ENCODE results near the gene PIK3AP1. TPM values are rescaled to one million over a fixed set of nuclear protein-coding genes. Genes with fewer than 3 reads are reported as not detected.

The PIK3AP1 gene
- total RNA-seq, 1 experiment from 2014 or later = 4.3 TPM

- Mint-ChIP-seq H3K36me3 (peaks cover 9% of the 10 kb centered on the region), H3K9me3 (peaks cover 10% of the 10 kb centered on the region), H3K4me3 (no peak overlapping the region), H3K27ac (no peak overlapping the region), H3K27me3 (ENCODE audit: low read depth) (no peaks in the 10 kb centered on the region), H3K4me1 (peaks cover 5% of the 10 kb centered on the region; the same call in 1 of the 2 replicates)
- POLR2A ChIA-PET = no interaction called here
- TF ChIP-seq AFF4 (CRISPR knock-in tag; IDR thresholded peaks at IDR 0.05; ENCODE audit: borderline replicate concordance) (no peak), ZNF532 (CRISPR knock-in tag; IDR thresholded peaks at IDR 0.05; ENCODE audit: borderline replicate concordance) (no peak), TCF7 (CRISPR knock-in tag; IDR thresholded peaks at IDR 0.05; ENCODE audit: low read depth) (no peak), MYBL2 (CRISPR knock-in tag; IDR thresholded peaks at IDR 0.05) (no peak), KAT7 (CRISPR knock-in tag; IDR thresholded peaks at IDR 0.05; ENCODE audit: borderline replicate concordance) (no peak), NR3C1 (CRISPR knock-in tag; conservative IDR thresholded peaks at IDR 0.05; ENCODE audit: low read depth) (no peak), ZBTB43 (CRISPR knock-in tag; IDR thresholded peaks at IDR 0.05) (no peak), ERG (CRISPR knock-in tag; IDR thresholded peaks at IDR 0.05) (no peak), SMAD3 (CRISPR knock-in tag; IDR thresholded peaks at IDR 0.05; ENCODE audit: borderline replicate concordance) (no peak), CREM (CRISPR knock-in tag; IDR thresholded peaks at IDR 0.05) (no peak), ETV6 (CRISPR knock-in tag; IDR thresholded peaks at IDR 0.05) (no peak), TEAD4 (CRISPR knock-in tag; IDR thresholded peaks at IDR 0.05) (no peak)
- TF ChIP-seq, protein P1, sequence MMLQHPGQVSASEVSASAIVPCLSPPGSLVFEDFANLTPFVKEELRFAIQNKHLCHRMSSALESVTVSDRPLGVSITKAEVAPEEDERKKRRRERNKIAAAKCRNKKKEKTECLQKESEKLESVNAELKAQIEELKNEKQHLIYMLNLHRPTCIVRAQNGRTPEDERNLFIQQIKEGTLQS (CRISPR knock-in tag; conservative IDR thresholded peaks at IDR 0.05) = no peak
- TF ChIP-seq, protein P2, sequence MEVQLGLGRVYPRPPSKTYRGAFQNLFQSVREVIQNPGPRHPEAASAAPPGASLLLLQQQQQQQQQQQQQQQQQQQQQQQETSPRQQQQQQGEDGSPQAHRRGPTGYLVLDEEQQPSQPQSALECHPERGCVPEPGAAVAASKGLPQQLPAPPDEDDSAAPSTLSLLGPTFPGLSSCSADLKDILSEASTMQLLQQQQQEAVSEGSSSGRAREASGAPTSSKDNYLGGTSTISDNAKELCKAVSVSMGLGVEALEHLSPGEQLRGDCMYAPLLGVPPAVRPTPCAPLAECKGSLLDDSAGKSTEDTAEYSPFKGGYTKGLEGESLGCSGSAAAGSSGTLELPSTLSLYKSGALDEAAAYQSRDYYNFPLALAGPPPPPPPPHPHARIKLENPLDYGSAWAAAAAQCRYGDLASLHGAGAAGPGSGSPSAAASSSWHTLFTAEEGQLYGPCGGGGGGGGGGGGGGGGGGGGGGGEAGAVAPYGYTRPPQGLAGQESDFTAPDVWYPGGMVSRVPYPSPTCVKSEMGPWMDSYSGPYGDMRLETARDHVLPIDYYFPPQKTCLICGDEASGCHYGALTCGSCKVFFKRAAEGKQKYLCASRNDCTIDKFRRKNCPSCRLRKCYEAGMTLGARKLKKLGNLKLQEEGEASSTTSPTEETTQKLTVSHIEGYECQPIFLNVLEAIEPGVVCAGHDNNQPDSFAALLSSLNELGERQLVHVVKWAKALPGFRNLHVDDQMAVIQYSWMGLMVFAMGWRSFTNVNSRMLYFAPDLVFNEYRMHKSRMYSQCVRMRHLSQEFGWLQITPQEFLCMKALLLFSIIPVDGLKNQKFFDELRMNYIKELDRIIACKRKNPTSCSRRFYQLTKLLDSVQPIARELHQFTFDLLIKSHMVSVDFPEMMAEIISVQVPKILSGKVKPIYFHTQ (CRISPR knock-in tag; IDR thresholded peaks at IDR 0.05) = no peak
- TF ChIP-seq, protein P3, sequence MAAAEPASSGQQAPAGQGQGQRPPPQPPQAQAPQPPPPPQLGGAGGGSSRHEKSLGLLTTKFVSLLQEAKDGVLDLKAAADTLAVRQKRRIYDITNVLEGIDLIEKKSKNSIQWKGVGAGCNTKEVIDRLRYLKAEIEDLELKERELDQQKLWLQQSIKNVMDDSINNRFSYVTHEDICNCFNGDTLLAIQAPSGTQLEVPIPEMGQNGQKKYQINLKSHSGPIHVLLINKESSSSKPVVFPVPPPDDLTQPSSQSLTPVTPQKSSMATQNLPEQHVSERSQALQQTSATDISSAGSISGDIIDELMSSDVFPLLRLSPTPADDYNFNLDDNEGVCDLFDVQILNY (CRISPR knock-in tag; IDR thresholded peaks at IDR 0.05) = no peak
- DNase-seq (ENCODE audit: low spot score) = no peak
- no peak for ATAC-seq
- CTCF ChIA-PET = no interaction called here
Observed at GRCh38 chr10:96656839-96657238, 63.5 kb downstream of the PIK3AP1 start.
